OCI-M1 (cell line): Measurements from ENCODE around the gene TMIGD2.
"Not testable (repeated sequence)": the region's sequence is repeated elsewhere in the genome, so short reads cannot be mapped to it uniquely, and the experiment has no call there.

Experiments used
- DNase-seq: peaks from one replicate; lab custom pipeline; 2025; lab: John Stamatoyannopoulos, UW

TMIGD2 gene, protein sequence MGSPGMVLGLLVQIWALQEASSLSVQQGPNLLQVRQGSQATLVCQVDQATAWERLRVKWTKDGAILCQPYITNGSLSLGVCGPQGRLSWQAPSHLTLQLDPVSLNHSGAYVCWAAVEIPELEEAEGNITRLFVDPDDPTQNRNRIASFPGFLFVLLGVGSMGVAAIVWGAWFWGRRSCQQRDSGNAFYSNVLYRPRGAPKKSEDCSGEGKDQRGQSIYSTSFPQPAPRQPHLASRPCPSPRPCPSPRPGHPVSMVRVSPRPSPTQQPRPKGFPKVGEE

DNA sequence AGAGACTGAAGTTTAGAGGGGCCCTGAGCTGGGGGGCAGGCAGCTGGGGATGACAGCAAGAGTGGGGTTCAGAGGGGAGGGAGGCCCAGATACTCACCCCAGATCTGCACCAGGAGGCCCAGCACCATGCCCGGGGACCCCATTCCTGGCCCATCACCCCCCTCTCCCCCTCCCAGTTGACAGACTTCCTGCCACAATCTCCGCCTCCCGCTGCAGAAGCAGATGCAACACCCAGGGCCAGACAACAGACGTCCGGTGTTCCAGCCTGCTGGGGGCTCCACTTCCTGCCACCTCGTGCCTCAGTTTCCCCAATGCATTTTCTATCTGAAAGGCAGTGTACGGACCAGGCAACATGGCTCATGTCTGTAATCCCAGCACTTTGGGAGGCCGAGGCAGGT, at the start of gene TMIGD2:
Gene TMIGD2, minus strand, starts transcription at position 147 of the 398 bp plus-strand sequence. Its CDS starts 4 bp downstream, at position 143.
- DNase-seq, result no peak

- no peak for DNase-seq
Observed at GRCh38 chr19:4350726-4351125, 48.5 kb upstream of the TMIGD2 start.

GRCh38 chr19:4350111-4350510, 47.9 kb upstream of the TMIGD2 start:
- DNase-seq, result no peak

DNA sequence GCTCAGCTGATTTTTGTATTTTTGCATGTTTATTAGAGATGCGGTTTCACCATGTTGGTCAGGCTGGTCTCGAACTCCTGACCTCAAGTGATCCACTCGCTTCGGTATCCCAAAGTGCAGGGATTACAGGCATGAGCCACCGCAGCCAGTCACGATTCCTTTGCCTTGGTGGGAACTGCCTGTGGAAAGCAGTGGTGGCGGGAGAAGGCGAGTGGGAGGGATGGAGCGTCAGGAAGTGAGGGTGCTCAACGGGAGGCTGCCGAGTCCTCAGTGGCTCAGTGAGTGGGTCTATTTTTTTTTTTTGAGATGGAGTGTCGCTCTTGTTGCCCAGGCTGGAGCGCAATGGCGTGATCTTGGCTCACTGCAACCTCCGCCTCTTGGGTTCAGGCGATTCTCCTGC, 47.0 kb upstream of the TMIGD2 start:
- DNase-seq, result not testable (repeated sequence)

DNA sequence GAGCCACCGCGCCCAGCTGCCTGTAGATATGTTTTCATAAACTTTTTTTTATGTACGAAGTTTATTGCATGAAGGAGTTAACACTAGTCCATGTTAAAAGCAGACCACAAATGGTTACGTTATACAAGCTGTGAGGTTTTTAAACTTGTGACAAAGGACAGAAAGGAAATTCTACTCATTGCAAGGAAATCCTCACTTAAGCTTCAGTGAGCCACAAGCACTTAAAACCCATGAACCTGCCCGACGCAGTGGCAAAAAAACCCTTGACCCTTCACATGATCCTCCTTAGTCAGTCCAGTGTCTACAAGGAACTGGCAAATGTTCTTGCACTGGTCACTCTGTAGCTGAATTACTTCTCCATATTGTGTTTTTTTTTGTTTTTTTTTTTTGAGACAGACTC, 45.3 kb upstream of the TMIGD2 start:
- DNase-seq, result no peak

GRCh38 chr19:4346020-4346383, 43.8 kb upstream of the TMIGD2 start:
- DNase-seq, result no peak

DNA sequence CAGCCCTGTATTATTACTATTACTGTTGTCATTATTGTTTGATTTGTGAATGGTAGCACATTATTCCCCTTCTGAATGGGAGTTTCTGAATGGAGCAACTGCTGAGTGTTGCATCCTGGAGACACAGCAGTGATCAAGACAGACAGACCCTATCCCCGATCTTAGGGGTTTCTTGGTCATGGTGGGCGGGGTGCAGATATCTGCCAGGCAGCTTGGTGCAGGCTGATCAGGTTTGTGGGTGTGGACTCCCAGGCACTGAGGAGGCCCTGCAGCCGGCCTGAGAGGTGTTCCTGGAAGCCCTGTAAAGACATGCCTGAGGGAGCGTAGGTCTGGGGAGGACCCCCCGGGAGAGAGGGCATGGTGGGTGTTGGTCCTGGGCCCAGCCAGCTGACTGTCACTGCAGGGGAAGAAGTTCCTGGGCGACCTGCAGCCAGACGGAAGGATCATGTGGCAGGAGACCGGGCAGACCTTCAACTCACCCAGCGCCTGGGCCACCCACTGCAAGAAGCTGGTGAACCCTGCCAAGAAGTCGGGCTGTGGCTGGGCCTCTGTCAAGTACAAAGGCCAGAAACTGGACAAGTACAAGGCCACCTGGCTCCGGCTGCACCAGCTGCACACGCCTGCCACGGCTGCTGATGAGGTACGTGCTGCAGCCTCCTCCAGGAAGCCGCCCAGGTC, 43.3 kb upstream of the TMIGD2 start:
- DNase-seq, result no peak

DNA sequence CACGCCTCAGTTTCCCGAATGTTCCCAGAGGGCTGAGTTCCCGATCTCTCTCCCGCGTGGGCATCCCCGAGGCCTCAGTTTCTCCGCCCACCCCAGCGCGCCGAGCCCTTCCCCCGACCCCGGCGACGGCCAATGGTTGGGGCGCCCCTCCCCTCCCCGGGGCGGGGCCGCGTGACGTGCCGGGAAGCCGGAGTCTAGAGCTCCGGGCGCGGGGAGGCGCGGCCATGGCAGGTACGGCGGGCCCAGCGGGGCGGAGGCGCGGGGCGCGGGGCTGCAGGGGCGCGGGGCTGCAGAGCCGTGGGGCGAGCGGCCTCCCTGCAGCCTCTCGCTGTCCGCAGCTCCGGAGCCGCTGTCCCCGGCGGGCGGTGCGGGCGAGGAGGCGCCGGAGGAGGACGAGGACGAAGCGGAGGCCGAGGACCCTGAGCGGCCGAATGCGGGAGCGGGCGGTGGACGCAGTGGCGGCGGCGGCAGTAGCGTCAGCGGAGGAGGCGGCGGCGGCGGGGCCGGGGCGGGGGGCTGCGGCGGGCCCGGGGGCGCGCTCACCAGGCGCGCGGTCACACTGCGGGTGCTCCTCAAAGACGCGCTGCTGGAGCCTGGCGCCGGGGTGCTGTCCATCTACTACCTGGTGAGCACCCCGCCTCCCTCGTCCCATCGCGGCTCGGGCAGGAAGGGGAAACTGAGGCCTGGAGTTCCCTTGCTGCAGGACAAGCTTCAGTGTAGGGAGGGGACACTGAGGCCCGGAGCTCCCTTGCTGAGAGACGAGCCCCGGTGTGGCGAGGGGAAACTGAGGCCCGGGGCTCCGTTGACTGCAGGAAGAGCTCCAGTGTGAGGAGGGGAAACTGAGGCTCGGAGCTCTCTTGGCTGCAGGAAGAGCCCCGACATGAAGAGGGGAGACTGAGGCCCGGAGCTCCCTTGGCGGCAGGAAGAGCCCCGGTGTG, 41.5 kb upstream of the TMIGD2 start, which contains the start of gene MPND:
Gene MPND, plus strand, starts transcription at position 193 of the 938 bp plus-strand sequence. Its CDS starts 32 bp downstream, at position 225.
- peak; percentile 83 for DNase-seq

DNA sequence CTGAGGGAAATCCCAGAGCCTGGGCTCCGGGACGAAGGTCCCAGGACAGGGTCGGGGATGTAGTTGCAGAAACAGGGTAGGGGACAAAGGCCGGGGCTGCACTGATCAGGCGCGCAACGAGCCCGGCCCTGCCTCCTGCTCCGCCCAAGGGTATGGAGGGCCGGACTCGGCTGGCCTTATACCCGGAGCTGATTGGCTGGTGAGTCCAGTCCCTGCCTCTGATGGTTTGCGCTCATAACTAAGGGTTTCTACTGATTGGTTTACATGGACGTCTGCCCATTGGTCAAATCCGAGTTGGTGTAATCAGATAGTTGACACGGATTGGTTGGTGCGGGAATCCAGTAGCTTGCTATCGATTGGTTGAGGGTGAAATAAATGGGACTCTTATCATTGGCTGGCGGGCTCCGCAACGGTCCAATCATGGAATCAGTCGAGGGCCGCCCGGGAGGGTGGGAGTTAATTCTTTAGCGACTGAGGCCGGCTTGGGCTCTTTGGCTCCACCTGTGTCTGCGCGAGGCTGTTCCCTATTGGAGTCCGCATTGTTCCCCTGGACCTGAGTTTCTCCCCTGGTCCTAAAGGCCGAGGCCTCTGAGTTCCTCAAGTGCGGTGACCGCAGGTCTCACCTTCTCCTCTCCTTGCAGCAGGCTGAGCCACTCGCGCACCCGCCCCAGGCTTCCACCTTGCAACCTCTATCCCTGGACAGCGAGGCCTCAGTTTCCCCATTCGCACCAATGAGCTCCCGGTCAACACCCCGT, 40.6 kb upstream of the TMIGD2 start:
- DNase-seq, result peak; percentile 98

DNA sequence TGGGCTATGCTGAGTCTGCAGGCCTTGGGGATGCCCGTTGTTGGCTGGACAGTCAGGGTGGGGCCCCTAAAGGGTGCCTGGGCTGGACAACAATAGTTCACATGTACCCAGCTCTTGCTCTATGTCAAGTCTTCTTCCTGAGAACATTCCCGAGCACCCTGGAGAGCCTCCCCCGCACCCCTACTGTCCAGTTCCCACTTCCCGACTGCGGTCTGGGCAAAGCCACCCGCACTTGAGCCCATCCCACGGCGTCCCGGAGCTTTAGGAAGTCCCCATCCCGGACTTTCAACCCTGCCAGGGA, 40.1 kb upstream of the TMIGD2 start:
- DNase-seq, result no peak

- DNase-seq, result no peak
Observed at GRCh38 chr19:4338441-4339355, 36.5 kb upstream of the TMIGD2 start, which contains the start of gene STAP2. TSS of gene STAP2 (minus strand) at chr19:4338827. CDS start at chr19:4338753, 74 bp downstream.

DNA sequence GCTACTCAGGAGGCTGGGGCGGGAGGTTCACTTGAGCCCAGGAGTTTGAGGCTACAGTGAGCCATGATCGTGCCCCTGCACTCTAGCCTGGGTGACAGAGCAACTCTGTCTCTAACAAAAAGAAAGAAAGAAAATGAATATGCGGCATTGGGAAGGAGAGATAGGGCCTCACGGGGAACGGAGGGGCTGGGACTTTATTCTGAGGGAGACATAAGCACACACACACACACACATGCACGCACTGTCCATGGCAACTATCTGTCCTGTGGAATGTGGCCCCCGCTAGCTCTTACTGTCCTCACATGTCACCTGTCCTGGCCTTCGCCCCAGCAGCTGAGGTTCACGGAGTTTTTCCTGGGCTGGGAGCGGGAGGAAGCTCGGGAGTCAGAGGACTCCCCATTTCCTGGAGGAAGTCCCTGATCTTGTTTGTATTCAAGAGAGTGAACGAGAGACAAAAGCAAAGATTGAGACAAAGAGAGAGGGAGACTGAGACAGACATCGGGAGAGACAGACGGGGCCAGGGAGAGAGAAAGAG, 35.8 kb upstream of the TMIGD2 start:
- peak; percentile 66 for DNase-seq

DNA sequence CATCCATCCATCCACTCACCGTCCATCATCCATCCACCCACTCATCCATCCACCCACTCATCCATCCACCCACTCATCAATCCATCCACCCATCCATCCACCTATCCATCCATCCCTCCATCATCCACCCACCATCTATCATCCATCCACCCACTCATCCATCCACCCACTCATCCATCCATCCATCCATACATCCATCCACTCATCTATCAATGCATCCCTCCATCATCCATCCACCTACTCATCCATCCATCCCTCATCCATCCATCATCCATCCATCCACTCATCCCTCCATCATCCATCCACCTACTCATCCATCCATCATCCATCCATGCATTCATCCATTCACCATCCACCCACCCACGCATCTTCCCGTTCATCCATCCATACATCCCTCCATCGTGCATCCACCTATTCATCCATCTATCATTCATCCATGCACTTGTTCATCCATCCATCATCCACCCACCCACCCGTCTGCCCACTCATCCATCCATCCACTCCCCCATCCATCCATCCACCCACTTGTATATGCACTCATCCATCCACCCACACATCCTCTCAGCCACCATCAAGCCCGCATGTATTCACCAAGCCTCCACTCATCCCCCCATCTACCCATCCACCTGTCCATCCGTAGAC, 32.9 kb upstream of the TMIGD2 start:
- DNase-seq, result no peak

DNA sequence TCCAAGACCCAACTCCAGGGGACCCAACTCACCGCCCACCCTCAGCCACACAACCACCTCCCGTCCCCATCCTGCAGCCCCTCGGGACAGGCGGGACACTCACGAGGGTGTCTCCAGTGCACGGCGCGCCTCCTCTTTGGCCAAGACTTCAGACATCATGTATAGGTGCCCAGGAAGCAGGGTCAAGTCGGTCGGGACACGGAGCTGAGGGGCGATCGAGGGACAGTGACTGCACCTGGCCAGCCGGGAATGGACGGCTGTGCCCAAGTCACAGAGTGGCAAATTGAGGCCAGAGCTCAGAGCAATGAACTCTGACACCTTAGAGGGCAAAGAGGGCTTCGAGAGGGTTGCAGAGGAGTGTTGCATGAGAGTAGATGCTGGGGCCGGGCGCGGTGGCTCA, 27.7 kb upstream of the TMIGD2 start:
- no peak for DNase-seq

DNA sequence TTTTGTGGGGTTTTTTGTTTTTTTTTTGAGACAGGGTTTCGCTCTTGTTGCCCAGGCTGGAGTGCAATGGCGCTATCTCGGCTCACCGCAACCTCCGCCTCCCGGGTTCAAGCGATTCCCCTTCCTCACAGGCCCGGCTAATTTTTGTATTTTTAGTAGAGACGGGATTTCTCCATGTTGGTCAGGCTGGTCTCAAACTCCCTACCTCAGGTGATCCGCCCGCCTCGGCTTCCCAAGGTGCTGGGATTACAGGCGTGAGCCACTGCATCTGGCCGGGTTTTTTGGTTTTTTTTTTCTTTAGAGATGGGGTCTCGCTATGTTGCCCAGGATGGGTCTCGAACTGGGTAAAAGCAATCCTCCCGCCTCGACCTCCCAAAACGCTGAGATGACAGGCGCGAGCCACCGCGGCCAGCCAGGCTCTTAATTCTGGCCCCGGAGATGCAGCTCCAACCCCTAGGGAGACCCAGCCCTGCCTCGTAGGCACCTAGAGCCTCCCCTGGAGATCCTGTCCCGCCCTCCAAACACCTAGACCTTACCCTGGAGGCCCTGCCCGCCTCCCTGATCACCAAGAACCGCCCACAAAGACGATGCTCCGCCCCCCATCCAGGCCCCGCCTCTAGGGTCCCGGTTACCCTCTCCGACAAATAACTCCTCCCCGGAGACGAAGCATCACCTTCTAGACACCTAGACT, 26.9 kb upstream of the TMIGD2 start:
- not testable (repeated sequence) for DNase-seq

DNA sequence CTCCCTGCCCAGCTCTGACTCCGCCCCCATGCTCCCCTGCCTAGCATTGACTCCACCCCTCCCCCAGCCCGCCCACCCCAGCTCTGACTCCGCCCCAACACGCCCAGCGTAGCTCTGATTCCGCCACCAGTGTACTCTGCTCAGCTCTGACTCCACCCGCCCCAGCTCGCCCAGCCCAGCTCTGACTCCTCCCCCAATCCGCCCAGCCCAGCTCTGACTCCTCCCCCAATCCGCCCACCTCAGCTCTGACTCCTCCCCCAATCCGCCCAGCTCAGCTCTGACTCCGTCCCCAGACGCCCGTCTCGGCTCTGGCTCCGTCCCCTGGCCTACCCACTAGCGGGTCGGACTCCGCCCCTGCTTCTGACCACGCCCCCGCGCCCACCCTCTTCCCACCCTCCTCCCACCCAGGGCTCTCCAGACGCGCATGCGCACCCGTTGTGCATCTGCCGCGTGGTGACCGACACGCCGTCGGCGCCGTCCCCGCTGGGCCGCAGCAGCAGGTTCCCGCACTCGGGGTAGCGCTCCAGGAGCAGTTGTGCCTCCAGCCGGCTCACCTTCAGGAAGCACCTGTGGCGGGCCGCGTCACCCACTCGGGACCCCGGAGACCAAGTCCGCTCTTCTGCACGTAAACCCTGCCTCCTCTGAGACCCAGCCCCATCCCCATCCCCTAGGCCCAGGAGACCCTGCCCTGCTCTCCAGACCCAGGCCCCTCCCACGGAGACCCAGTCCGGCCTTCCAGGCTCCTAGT, 26.2 kb upstream of the TMIGD2 start:
- peak; percentile 1 for DNase-seq

GRCh38 chr19:4327877-4328242, 25.7 kb upstream of the TMIGD2 start:
- no peak for DNase-seq

DNA sequence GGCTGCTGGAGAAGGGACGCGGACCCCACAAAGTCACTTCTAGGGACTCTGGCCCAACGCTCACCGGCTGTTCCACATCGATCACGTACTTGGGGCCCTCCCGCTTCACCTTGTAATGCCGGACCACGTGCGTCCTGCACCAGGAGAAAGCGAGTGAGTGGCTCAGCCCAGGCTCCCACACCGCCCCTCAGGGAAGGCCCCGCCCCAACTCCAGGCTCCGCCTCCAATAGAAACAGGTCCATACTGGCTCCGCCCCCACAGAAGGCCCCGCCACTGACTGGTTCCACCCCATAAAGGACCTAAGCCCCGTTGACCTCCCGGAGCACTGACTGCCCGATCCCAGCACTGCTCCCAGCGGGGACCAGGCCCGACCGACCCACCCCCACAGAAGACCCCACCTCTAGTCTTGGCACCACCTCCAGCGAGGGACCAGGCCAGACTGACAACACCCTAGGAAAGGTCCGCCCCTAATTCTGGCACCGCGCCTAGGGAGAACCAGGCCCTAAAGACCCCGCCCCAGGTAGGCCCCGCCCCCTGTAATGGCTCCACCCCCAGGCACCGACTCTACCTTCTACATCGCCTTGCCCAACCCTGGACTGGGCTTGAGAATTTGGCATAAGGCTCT, 25.2 kb upstream of the TMIGD2 start:
- DNase-seq, result no peak
